ENCODE results near the gene KRT33A.

The KRT33A gene

DNA sequence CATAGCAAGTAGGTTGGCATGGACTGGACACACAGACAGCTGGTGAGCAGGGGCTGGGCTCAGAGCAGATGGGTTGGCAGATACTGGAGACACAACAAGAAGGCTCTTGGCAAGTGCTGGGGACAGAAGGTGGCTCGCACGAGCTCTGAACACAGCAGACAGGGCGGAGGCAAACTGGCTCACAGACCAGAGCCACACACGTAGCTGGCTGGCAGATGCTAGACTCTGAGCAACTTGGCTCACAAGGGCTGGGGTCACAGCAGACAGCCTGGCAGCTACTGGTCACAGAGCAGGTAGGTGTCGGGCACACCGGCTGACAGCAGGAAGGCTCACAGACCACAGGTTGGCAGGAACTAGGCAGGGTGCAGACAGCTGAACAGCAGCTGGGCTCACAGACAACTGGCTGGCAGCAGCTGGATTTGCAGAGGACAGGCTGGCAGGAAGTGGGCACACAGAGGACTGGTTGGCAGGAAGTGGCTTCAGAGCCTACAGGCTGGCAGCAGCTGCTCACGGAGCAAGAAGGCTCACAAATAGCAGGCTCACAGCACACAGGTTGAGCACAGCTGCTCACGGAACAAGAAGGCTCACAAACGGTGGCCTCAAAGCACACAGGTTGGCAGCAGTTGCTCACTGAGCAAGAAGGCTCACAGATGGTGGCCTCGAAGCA lies 42.2 kb downstream of the KRT33A start:
- no peak overlapping the region for H2BK12ac ChIP-seq (ENCODE audit: low read length in 2 of 2)
- no peak overlapping the region for H4K8ac ChIP-seq (ENCODE audit: low read length)
- no peak overlapping the region for H3K4me3 ChIP-seq (ENCODE audit: insufficient read depth in 1 of 2, low read depth in 1 of 2, low read length in 2 of 2)
- no peaks in the 10 kb centered on the region for H3K36me3 ChIP-seq (ENCODE audit: control insufficient read depth in 1 of 2, insufficient read depth in 2 of 2, low read depth in 1 of 2, low read length in 2 of 2)
- no peak overlapping the region for H4K91ac ChIP-seq (ENCODE audit: low read length)
- H3K23ac ChIP-seq (ENCODE audit: low read length in 2 of 2) = no peak overlapping the region
- H2AFZ ChIP-seq (ENCODE audit: low read depth, low read length) = no peak overlapping the region
- no peaks in the 10 kb centered on the region for H3K79me1 ChIP-seq (replicated peaks; ENCODE audit: low read length, poor library complexity, severe bottlenecking)
- no peak overlapping the region for H3K18ac ChIP-seq (ENCODE audit: low read depth in 1 of 2, low read length in 2 of 2)
- no peak overlapping the region for H2BK5ac ChIP-seq (ENCODE audit: low read depth, low read length, poor library complexity, severe bottlenecking)
- no peak overlapping the region for H3K9ac ChIP-seq (ENCODE audit: low read length)
- no peak overlapping the region for H2BK120ac ChIP-seq (ENCODE audit: low read depth, low read length)
- H3K27me3 ChIP-seq (ENCODE audit: control insufficient read depth in 1 of 2, insufficient read depth in 1 of 2, low read length in 2 of 2) = peaks cover 0 to 30% of the 10 kb centered on the region in 2 experiments
- no peak overlapping the region for H3K4me2 ChIP-seq (ENCODE audit: low read length, poor library complexity, severe bottlenecking)
- no peak for DNase-seq
- H3K9me3 ChIP-seq (ENCODE audit: control insufficient read depth, low read length) = no peaks in the 10 kb centered on the region
- no peak overlapping the region for H3K27ac ChIP-seq (ENCODE audit: low read length, poor library complexity, severe bottlenecking)
- WGBS = 87% methylated on average over 10 of the region's 10 CpGs
- no peak overlapping the region for H2BK15ac ChIP-seq (ENCODE audit: low read depth, poor library complexity, severe bottlenecking)
- peaks cover 13% of the 10 kb centered on the region for H3K4me1 ChIP-seq (ENCODE audit: control insufficient read depth, insufficient read depth, low read depth, low read length)
- peak overlapping the region; percentile 21 for H2AK5ac ChIP-seq (ENCODE audit: low read length, severe bottlenecking)
- no peak overlapping the region for H3K4ac ChIP-seq (ENCODE audit: low read depth in 1 of 2, low read length in 2 of 2)
- H3K14ac ChIP-seq (ENCODE audit: low read length in 2 of 2) = peak overlapping the region in 1 of 2 experiments; percentile 6

DNA sequence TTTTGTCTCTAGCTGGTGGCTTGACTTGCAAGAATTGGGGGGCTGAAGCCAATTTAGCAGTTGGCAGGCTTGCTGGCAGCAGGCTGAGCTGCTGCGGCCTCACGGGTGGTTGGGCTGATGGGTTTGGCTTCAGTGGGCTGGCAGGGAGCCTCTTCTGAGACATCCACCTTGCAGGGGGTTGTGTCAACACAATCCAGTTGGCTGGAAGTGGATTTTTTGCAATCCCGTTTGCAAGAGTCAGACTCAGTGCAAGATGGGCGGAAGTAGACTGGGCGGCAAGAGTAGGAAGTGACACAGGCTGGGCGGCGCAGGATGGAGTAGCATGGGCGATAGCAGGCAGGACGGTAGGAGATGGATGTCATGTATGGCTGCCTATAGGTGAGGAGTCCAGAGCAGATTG lies 43.0 kb downstream of the KRT33A start:
- H3K9ac ChIP-seq (ENCODE audit: low read length) = no peak overlapping the region
- H4K91ac ChIP-seq (ENCODE audit: low read length) = no peak overlapping the region
- H2BK12ac ChIP-seq (ENCODE audit: low read length in 2 of 2) = no peak overlapping the region
- no peak overlapping the region for H2AFZ ChIP-seq (ENCODE audit: low read depth, low read length)
- H3K14ac ChIP-seq (ENCODE audit: low read length in 2 of 2) = no peak overlapping the region
- no peak overlapping the region for H2BK120ac ChIP-seq (ENCODE audit: low read depth, low read length)
- no peak overlapping the region for H2BK15ac ChIP-seq (ENCODE audit: low read depth, poor library complexity, severe bottlenecking)
- no peak overlapping the region for H3K4me3 ChIP-seq (ENCODE audit: insufficient read depth in 1 of 2, low read depth in 1 of 2, low read length in 2 of 2)
- no peak overlapping the region for H4K8ac ChIP-seq (ENCODE audit: low read length)
- H3K79me1 ChIP-seq (replicated peaks; ENCODE audit: low read length, poor library complexity, severe bottlenecking) = no peaks in the 10 kb centered on the region
- H3K27me3 ChIP-seq (ENCODE audit: control insufficient read depth in 1 of 2, insufficient read depth in 1 of 2, low read length in 2 of 2) = peaks cover 0 to 30% of the 10 kb centered on the region in 2 experiments
- no peaks in the 10 kb centered on the region for H3K36me3 ChIP-seq (ENCODE audit: control insufficient read depth in 1 of 2, insufficient read depth in 2 of 2, low read depth in 1 of 2, low read length in 2 of 2)
- 94% methylated on average over 9 of the region's 9 CpGs for WGBS
- H3K4ac ChIP-seq (ENCODE audit: low read depth in 1 of 2, low read length in 2 of 2) = no peak overlapping the region
- peak overlapping the region; percentile 21 for H3K27ac ChIP-seq (ENCODE audit: low read length, poor library complexity, severe bottlenecking)
- H3K4me1 ChIP-seq (ENCODE audit: control insufficient read depth, insufficient read depth, low read depth, low read length) = peaks cover 13% of the 10 kb centered on the region
- H2BK5ac ChIP-seq (ENCODE audit: low read depth, low read length, poor library complexity, severe bottlenecking) = no peak overlapping the region
- H3K4me2 ChIP-seq (ENCODE audit: low read length, poor library complexity, severe bottlenecking) = no peak overlapping the region
- H3K9me3 ChIP-seq (ENCODE audit: control insufficient read depth, low read length) = no peaks in the 10 kb centered on the region
- no peak overlapping the region for H3K23ac ChIP-seq (ENCODE audit: low read length in 2 of 2)
- no peak overlapping the region for H3K18ac ChIP-seq (ENCODE audit: low read depth in 1 of 2, low read length in 2 of 2)
- no peak for DNase-seq
- no peak overlapping the region for H2AK5ac ChIP-seq (ENCODE audit: low read length, severe bottlenecking)

DNA sequence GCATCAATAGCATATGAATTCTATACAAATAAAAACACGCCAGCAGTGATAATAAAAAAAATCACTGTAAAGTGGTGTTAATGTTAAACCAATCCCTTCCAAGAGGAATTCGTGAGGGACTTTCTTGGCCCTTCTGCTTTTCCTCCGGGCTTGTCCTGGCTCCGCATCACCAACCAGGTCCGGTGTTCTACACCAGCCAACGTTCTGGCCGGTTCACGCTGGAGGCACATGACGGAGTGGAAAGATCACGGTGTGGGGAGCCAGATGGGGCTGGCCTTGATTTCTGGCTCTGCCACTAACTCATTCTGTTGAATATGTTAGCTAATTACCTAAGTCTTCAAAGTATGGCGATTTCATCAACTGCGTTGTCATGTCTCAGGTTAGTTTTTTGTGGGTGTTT lies 46.5 kb downstream of the KRT33A start:
- no peak overlapping the region for H3K18ac ChIP-seq (ENCODE audit: low read depth in 1 of 2, low read length in 2 of 2)
- H4K91ac ChIP-seq (ENCODE audit: low read length) = no peak overlapping the region
- no peak overlapping the region for H3K4me3 ChIP-seq (ENCODE audit: insufficient read depth in 1 of 2, low read depth in 1 of 2, low read length in 2 of 2)
- no peak overlapping the region for H3K23ac ChIP-seq (ENCODE audit: low read length in 2 of 2)
- H3K9ac ChIP-seq (ENCODE audit: low read length) = no peak overlapping the region
- WGBS = 80% methylated on average over 9 of the region's 12 CpGs
- H2BK12ac ChIP-seq (ENCODE audit: low read length in 2 of 2) = no peak overlapping the region
- H3K4me2 ChIP-seq (ENCODE audit: low read length, poor library complexity, severe bottlenecking) = no peak overlapping the region
- H3K27ac ChIP-seq (ENCODE audit: low read length, poor library complexity, severe bottlenecking) = no peak overlapping the region
- H3K79me1 ChIP-seq (replicated peaks; ENCODE audit: low read length, poor library complexity, severe bottlenecking) = no peaks in the 10 kb centered on the region
- peaks cover 0 to 19% of the 10 kb centered on the region in 2 experiments for H3K27me3 ChIP-seq (ENCODE audit: control insufficient read depth in 1 of 2, insufficient read depth in 1 of 2, low read length in 2 of 2)
- no peak for DNase-seq
- no peak overlapping the region for H3K4ac ChIP-seq (ENCODE audit: low read depth in 1 of 2, low read length in 2 of 2)
- no peak overlapping the region for H2AFZ ChIP-seq (ENCODE audit: low read depth, low read length)
- H2BK120ac ChIP-seq (ENCODE audit: low read depth, low read length) = no peak overlapping the region
- no peaks in the 10 kb centered on the region for H3K9me3 ChIP-seq (ENCODE audit: control insufficient read depth, low read length)
- H4K8ac ChIP-seq (ENCODE audit: low read length) = no peak overlapping the region
- no peak overlapping the region for H2BK15ac ChIP-seq (ENCODE audit: low read depth, poor library complexity, severe bottlenecking)
- H2BK5ac ChIP-seq (ENCODE audit: low read depth, low read length, poor library complexity, severe bottlenecking) = no peak overlapping the region
- peaks cover 13% of the 10 kb centered on the region for H3K4me1 ChIP-seq (ENCODE audit: control insufficient read depth, insufficient read depth, low read depth, low read length)
- no peaks in the 10 kb centered on the region for H3K36me3 ChIP-seq (ENCODE audit: control insufficient read depth in 1 of 2, insufficient read depth in 2 of 2, low read depth in 1 of 2, low read length in 2 of 2)
- H2AK5ac ChIP-seq (ENCODE audit: low read length, severe bottlenecking) = no peak overlapping the region
- no peak overlapping the region for H3K14ac ChIP-seq (ENCODE audit: low read length in 2 of 2)

DNA sequence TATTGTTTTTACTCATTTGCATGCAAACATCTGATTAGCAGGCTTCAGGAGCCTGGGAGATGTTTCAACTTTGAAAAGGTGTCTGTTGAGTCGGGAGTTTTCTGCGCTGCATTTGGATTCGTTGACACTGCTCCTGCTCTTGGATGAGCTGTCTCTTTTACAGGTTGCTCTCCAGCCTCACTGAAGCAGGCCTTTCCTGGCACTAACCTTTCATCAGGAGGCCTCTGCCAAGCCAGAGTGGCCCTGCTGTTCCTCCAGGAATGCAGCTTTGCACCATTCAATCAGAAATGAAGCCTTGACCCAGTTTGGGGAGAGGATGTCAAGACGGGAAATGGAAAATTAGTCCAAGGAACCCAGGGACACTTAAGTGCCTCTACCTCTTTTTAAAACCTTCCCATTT lies 47.6 kb downstream of the KRT33A start:
- Histone ChIP-seq H2AK5ac (ENCODE audit: low read length, severe bottlenecking) (no peak overlapping the region), H2BK12ac (ENCODE audit: low read length in 2 of 2) (no peak overlapping the region), H3K14ac (ENCODE audit: low read length in 2 of 2) (no peak overlapping the region), H3K27me3 (ENCODE audit: control insufficient read depth in 1 of 2, insufficient read depth in 1 of 2, low read length in 2 of 2) (peaks cover 0 to 11% of the 10 kb centered on the region in 2 experiments), H3K27ac (ENCODE audit: low read length, poor library complexity, severe bottlenecking) (no peak overlapping the region), H2BK15ac (ENCODE audit: low read depth, poor library complexity, severe bottlenecking) (no peak overlapping the region), H3K4me3 (ENCODE audit: insufficient read depth in 1 of 2, low read depth in 1 of 2, low read length in 2 of 2) (no peak overlapping the region), H2AFZ (ENCODE audit: low read depth, low read length) (no peak overlapping the region), H3K4me1 (ENCODE audit: control insufficient read depth, insufficient read depth, low read depth, low read length) (peaks cover 3% of the 10 kb centered on the region), H3K18ac (ENCODE audit: low read depth in 1 of 2, low read length in 2 of 2) (no peak overlapping the region), H2BK120ac (ENCODE audit: low read depth, low read length) (no peak overlapping the region), H3K4ac (ENCODE audit: low read depth in 1 of 2, low read length in 2 of 2) (no peak overlapping the region), H3K36me3 (ENCODE audit: control insufficient read depth in 1 of 2, insufficient read depth in 2 of 2, low read depth in 1 of 2, low read length in 2 of 2) (no peaks in the 10 kb centered on the region), H3K23ac (ENCODE audit: low read length in 2 of 2) (no peak overlapping the region), H2BK5ac (ENCODE audit: low read depth, low read length, poor library complexity, severe bottlenecking) (no peak overlapping the region), H3K9me3 (ENCODE audit: control insufficient read depth, low read length) (no peaks in the 10 kb centered on the region), H3K9ac (ENCODE audit: low read length) (no peak overlapping the region), H4K91ac (ENCODE audit: low read length) (no peak overlapping the region), H3K79me1 (replicated peaks; ENCODE audit: low read length, poor library complexity, severe bottlenecking) (no peaks in the 10 kb centered on the region), H3K4me2 (ENCODE audit: low read length, poor library complexity, severe bottlenecking) (no peak overlapping the region), H4K8ac (ENCODE audit: low read length) (no peak overlapping the region)
- 98% methylated on average over 3 of the region's 4 CpGs for WGBS
- no peak for DNase-seq

Measured in mesenchymal stem cell (in vitro differentiated cells and primary cell).